H9 (cell line): ENCODE measurements around the gene BFSP2. TPM values are rescaled to one million over a fixed set of nuclear protein-coding genes. Genes with fewer than 3 reads are reported as not detected.

Experiments
- DNase-seq: peaks from one replicate; pipeline ENCODE4 v3.0.0-alpha.2; 2017
- H2AFZ ChIP-seq: one replicate; pipeline ENCODE4 v1.6.1; 2013; ENCODE audit warnings: mild to moderate bottlenecking, low read length, control low read depth, moderate library complexity
- H2AK5ac ChIP-seq: 2 replicates; pipeline ENCODE4 v1.6.1; 2013; ENCODE audit warnings: low read length, control low read depth, mixed read lengths; ENCODE audit not compliant: insufficient read length
- H2BK120ac ChIP-seq: one replicate; pipeline ENCODE4 v1.6.1; 2013; ENCODE audit warnings: low read depth, mild to moderate bottlenecking, low read length, control low read depth, inconsistent platforms; ENCODE audit not compliant: poor library complexity, severe bottlenecking
- H2BK12ac ChIP-seq: 2 replicates; pipeline ENCODE4 v1.6.1; 2013; ENCODE audit warnings: low read length, control low read depth, mixed read lengths, low read depth; ENCODE audit not compliant: insufficient read length
- H2BK15ac ChIP-seq: 2 replicates; pipeline ENCODE4 v1.6.1; 2013; ENCODE audit warnings: low read depth, low read length, control low read depth
- H2BK20ac ChIP-seq: one replicate; pipeline ENCODE4 v1.6.1; 2013; ENCODE audit warnings: low read depth, mild to moderate bottlenecking, low read length, control low read depth, inconsistent platforms; ENCODE audit not compliant: poor library complexity, severe bottlenecking
- H2BK5ac ChIP-seq: 2 replicates; pipeline ENCODE4 v1.6.1; 2013; ENCODE audit warnings: low read length, control low read depth, mixed read lengths; ENCODE audit not compliant: insufficient read length
- H3K14ac ChIP-seq: 2 replicates; pipeline ENCODE4 v1.6.1; 2013; ENCODE audit warnings: low read length, control low read depth; ENCODE audit not compliant: insufficient read depth
- H3K18ac ChIP-seq: 2 replicates; pipeline ENCODE4 v1.6.1; 2013; ENCODE audit warnings: low read depth, mild to moderate bottlenecking, mixed read lengths, low read length, control low read depth; ENCODE audit not compliant: insufficient read length
- H3K23ac ChIP-seq: 2 replicates; pipeline ENCODE4 v1.6.1; 2013; ENCODE audit warnings: low read length, control low read depth, mixed read lengths, low read depth; ENCODE audit not compliant: insufficient read length
- H3K23me2 ChIP-seq: 2 replicates; pipeline ENCODE4 v1.6.1; 2013; ENCODE audit warnings: low read depth, mild to moderate bottlenecking, mixed read lengths, low read length, control low read depth; ENCODE audit not compliant: insufficient read length, poor library complexity, severe bottlenecking
- H3K27ac ChIP-seq: 2 replicates; pipeline ENCODE4 v1.5.1; 2013; ENCODE audit warnings: low read length, control low read depth, mixed read lengths, low read depth; ENCODE audit not compliant: insufficient read length
- H3K27me3 ChIP-seq: 2 replicates; pipeline ENCODE4 v1.6.1; 2013; ENCODE audit warnings: low read length, control low read depth, inconsistent platforms; ENCODE audit not compliant: insufficient read depth
- H3K4ac ChIP-seq: 2 replicates; pipeline ENCODE4 v1.6.1; 2013; ENCODE audit warnings: low read depth, mild to moderate bottlenecking, control low read depth, inconsistent platforms, low read length, moderate library complexity
- H3K4me1 ChIP-seq: 2 replicates; pipeline ENCODE4 v1.6.1; 2013; ENCODE audit warnings: low read length, control low read depth, inconsistent platforms; ENCODE audit not compliant: insufficient read depth
- H3K4me2 ChIP-seq: 2 replicates; pipeline ENCODE4 v1.6.1; 2013; ENCODE audit warnings: low read length, control low read depth, mixed read lengths; ENCODE audit not compliant: insufficient read length, insufficient read depth
- H3K56ac ChIP-seq: 2 replicates; pipeline ENCODE4 v1.6.1; 2013; ENCODE audit warnings: low read depth, mild to moderate bottlenecking, mixed read lengths, low read length, control low read depth; ENCODE audit not compliant: insufficient read length
- H3K79me1 ChIP-seq: 2 replicates; pipeline ENCODE4 v1.6.1; 2013; ENCODE audit warnings: low read depth, mild to moderate bottlenecking, moderate library complexity, low read length, control low read depth, inconsistent platforms; ENCODE audit not compliant: insufficient read depth, poor library complexity, severe bottlenecking
- H3K79me2 ChIP-seq: 2 replicates; pipeline ENCODE4 v1.6.1; 2013; ENCODE audit warnings: low read length, control low read depth, inconsistent platforms; ENCODE audit not compliant: insufficient read depth
- H3K9ac ChIP-seq: 2 replicates; pipeline ENCODE4 v1.6.1; 2013; ENCODE audit warnings: low read length, control low read depth, mixed read lengths; ENCODE audit not compliant: insufficient read length; ENCODE audit errors: extremely low read depth
- H3K9me3 ChIP-seq: one replicate; pipeline ENCODE4 v1.6.1; 2013; ENCODE audit warnings: low read depth, low read length, inconsistent platforms; ENCODE audit not compliant: control insufficient read depth
- H3T11ph ChIP-seq: one replicate; pipeline ENCODE4 v1.6.1; 2013; ENCODE audit warnings: mild to moderate bottlenecking, low read length, control low read depth, inconsistent platforms
- H4K20me1 ChIP-seq: one replicate; pipeline ENCODE4 v1.6.1; 2013; ENCODE audit not compliant: control insufficient read depth, insufficient read length, insufficient read depth
- H4K5ac ChIP-seq: 2 replicates; pipeline ENCODE4 v1.6.1; 2013; ENCODE audit warnings: low read depth, mild to moderate bottlenecking, mixed read lengths, low read length, control low read depth; ENCODE audit not compliant: insufficient read length
- H4K8ac ChIP-seq: replicated peaks from 2 replicates; pipeline ENCODE4 v1.6.1; 2013; ENCODE audit warnings: low read length, control low read depth, mixed read lengths, low read depth; ENCODE audit not compliant: insufficient read length
- H4K91ac ChIP-seq: 2 replicates; pipeline ENCODE4 v1.6.1; 2013; ENCODE audit warnings: low read depth, mild to moderate bottlenecking, moderate library complexity, mixed read lengths, low read length, control low read depth; ENCODE audit not compliant: insufficient read length
- H3K27ac Mint-ChIP-seq, 3 experiments: 2 replicates in 2 of 3; 3 replicates in 1 of 3; pipeline ENCODE4 v1.8.0; 2020 to 2021; ENCODE audit warnings: mixed read lengths in 3 of 3, mild to moderate bottlenecking in 1 of 3, moderate library complexity in 1 of 3
- H3K27me3 Mint-ChIP-seq: 2 replicates; pipeline ENCODE4 v1.8.0; 2021; ENCODE audit warnings: low read depth, mild to moderate bottlenecking, moderate library complexity, mixed read lengths
- H3K36me3 Mint-ChIP-seq, 3 experiments: 2 replicates in 2 of 3; 3 replicates in 1 of 3; pipeline ENCODE4 v1.8.0; 2020 to 2021; ENCODE audit warnings: low read depth in 3 of 3, mixed read lengths in 3 of 3; ENCODE audit not compliant: insufficient read depth in 1 of 3
- H3K4me1 Mint-ChIP-seq, 2 experiments: 2 replicates each; pipeline ENCODE4 v1.8.0; 2020; ENCODE audit warnings: mixed read lengths in 2 of 2
- H3K4me3 Mint-ChIP-seq, 2 experiments: 2 replicates in 1 of 2; 3 replicates in 1 of 2; pipeline ENCODE4 v1.8.0; 2020 to 2021; ENCODE audit warnings: mild to moderate bottlenecking in 2 of 2, mixed read lengths in 2 of 2, moderate library complexity in 1 of 2
- H3K9me3 Mint-ChIP-seq, 2 experiments: 2 replicates in 1 of 2; 3 replicates in 1 of 2; pipeline ENCODE4 v1.8.0; 2020; ENCODE audit warnings: mild to moderate bottlenecking in 2 of 2, mixed read lengths in 2 of 2, moderate library complexity in 1 of 2
- CTCF ChIP-seq: fragments of 200-600 bp; sonication (generic); conservative IDR thresholded peaks from 3 replicates; pipeline ENCODE4 v1.8.0; 2021; ENCODE audit warnings: antibody characterized with exemption, mild to moderate bottlenecking
- WGBS: extraction: QIAGEN DNeasy Blood & Tissue Kit; methylation state at CpG from one replicate; pipeline ENCODE4 v1.1.7; 2013; ENCODE audit warnings: missing lambda C conversion rate, low lambda C conversion rate, mixed read lengths; ENCODE audit not compliant: insufficient read length; ENCODE audit errors: extremely low coverage; 5-methylcytosine and 5-hydroxymethylcytosine counted together
- total RNA-seq: library from RNA; stranded (reverse); gene quantifications from 2 replicates; pipeline ENCODE4 v1.2.1, GENCODE V29; 2021

The BFSP2 gene
- total RNA-seq, 1 experiment from 2014 or later = not detected

DNA sequence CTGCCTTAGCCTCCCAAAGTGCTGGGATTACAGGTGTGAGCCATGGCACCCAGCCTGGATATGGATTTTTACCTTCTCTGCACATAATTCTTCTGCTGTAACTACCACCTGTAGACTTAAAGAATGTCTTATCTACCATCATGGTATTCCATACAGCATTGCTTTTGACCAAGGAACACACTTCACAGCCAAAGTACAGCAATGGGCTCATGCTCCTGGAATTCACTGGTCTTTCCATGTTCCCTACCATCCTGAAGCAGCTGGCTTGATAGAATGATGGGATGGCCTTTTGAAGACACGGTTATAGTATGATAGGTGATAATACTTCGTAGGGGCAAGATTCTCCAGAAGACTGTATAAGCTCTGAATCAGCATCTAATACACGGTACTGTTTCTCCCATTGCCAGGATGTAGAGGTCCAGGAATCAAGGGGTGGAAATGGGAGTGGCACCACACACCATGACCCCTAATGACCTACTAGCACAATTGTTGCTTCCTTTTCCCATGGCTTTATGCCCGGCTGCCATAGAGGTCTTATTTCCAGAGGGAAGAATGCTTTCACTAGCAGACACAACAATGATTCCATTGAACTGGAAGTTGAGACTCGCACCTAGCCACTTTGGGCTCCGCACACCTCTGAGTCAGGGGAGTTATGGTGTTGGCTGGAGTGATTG is 112.7 kb downstream of the BFSP2 start:
- H4K20me1 ChIP-seq = no peaks in the 10 kb centered on the region
- H3K56ac ChIP-seq = no peak overlapping the region
- no peaks in the 10 kb centered on the region for H3K4me1 ChIP-seq
- H3K4me3 Mint-ChIP-seq = no peak overlapping the region
- no peak overlapping the region for H4K91ac ChIP-seq
- H3K23ac ChIP-seq = no peak overlapping the region
- no peak overlapping the region for H3K27ac ChIP-seq
- H2BK20ac ChIP-seq = no peak overlapping the region
- no peak overlapping the region for H3K9ac ChIP-seq
- no peaks in the 10 kb centered on the region for H3K9me3 ChIP-seq
- no peaks in the 10 kb centered on the region for H3K79me2 ChIP-seq
- no peak overlapping the region for H2BK15ac ChIP-seq
- H3K9me3 Mint-ChIP-seq = no peaks in the 10 kb centered on the region
- no peak overlapping the region for H2BK12ac ChIP-seq
- no CpG with 5 or more reads among the region's 6 CpGs for WGBS
- no peak overlapping the region for H3K4me2 ChIP-seq
- no peak overlapping the region for H3T11ph ChIP-seq
- H2BK5ac ChIP-seq = no peak overlapping the region
- no peak overlapping the region for H3K4ac ChIP-seq
- no peaks in the 10 kb centered on the region for H3K4me1 Mint-ChIP-seq
- DNase-seq = no peak
- no peak for TF ChIP-seq CTCF
- H3K27me3 Mint-ChIP-seq = no peaks in the 10 kb centered on the region
- H3K23me2 ChIP-seq = no peaks in the 10 kb centered on the region
- H2AK5ac ChIP-seq = no peak overlapping the region
- H2BK120ac ChIP-seq = no peak overlapping the region
- no peak overlapping the region for H2AFZ ChIP-seq
- no peaks in the 10 kb centered on the region for H3K27me3 ChIP-seq
- no peaks in the 10 kb centered on the region for H3K36me3 Mint-ChIP-seq
- no peak overlapping the region for H3K18ac ChIP-seq
- H3K79me1 ChIP-seq = no peaks in the 10 kb centered on the region
- no peak overlapping the region; a peak in 1 of 7 replicates for H3K27ac Mint-ChIP-seq
- H4K5ac ChIP-seq = no peak overlapping the region
- H3K14ac ChIP-seq = no peak overlapping the region
- no peak overlapping the region for H4K8ac ChIP-seq
